Ascending aorta (tissue), 2 donors: ENCODE data around the gene JAKMIP1. TPM values are rescaled to one million over a fixed set of nuclear protein-coding genes. Genes with fewer than 3 reads are reported as not detected.
"Not testable (repeated sequence)": the region's sequence is repeated elsewhere in the genome, so short reads cannot be mapped to it uniquely, and the experiment has no call there.

ENCODE experiments used
- DNase-seq, 2 donors: peaks; one replicate each; pipeline ENCODE4 v3.0.0-alpha.2; 2019; ENCODE audit warnings: low spot score in 2 of 2
- H3K27ac ChIP-seq, 2 donors: fragments of 200-600 bp; sonication (generic); one replicate each; pipeline ENCODE4 v1.5.1; 2016 to 2017; ENCODE audit warnings: mild to moderate bottlenecking in 1 of 2
- H3K27me3 ChIP-seq: fragments of 200-600 bp; sonication (generic); one replicate; pipeline ENCODE4 v1.5.1; 2017
- H3K36me3 ChIP-seq, 2 donors: fragments of 200-600 bp; sonication (generic); one replicate each; pipeline ENCODE4 v1.5.1; 2016
- H3K4me1 ChIP-seq, 2 donors: fragments of 200-600 bp; sonication (generic); one replicate each; pipeline ENCODE4 v1.5.1; 2016 to 2017; ENCODE audit warnings: mild to moderate bottlenecking in 1 of 2
- H3K4me3 ChIP-seq, 2 donors: fragments of 200-600 bp; sonication (generic); one replicate each; pipeline ENCODE4 v1.5.1; 2016 to 2017; ENCODE audit warnings: mild to moderate bottlenecking in 1 of 2
- H3K9me3 ChIP-seq, 2 donors: fragments of 200-600 bp; sonication (generic); one replicate each; pipeline ENCODE4 v1.5.1; 2016
- CTCF ChIP-seq, 3 experiments: fragments of 200-600 bp in 2 of 3; fragments of 450-650 bp in 1 of 3; sonication (generic) in 2 of 3; IDR thresholded peaks; one replicate each; pipeline ENCODE4 v1.5.1; 2016 to 2019; ENCODE audit warnings: antibody characterized with exemption in 3 of 3, mild to moderate bottlenecking in 1 of 3, moderate library complexity in 1 of 3
- intact Hi-C: fragments of 100-400 bp; cut with DNase I; formaldehyde crosslinking; loops from one replicate; pipeline ENCODE4 v1.15.1; 2023
- total RNA-seq: library from RNA; depleted of rRNA; stranded (reverse); fragments of >200 nt; gene quantifications from one replicate; pipeline ENCODE4 v1.1.0, GENCODE V29; 2016

JAKMIP1 gene
- total RNA-seq, 1 donor from 2014 or later, result not detected

- Histone ChIP-seq H3K9me3 (no peaks in the 10 kb centered on the region), H3K27me3 (no peaks in the 10 kb centered on the region), H3K4me3 (no peak overlapping the region), H3K4me1 (no peaks in the 10 kb centered on the region), H3K27ac (no peak overlapping the region), H3K36me3 (no peaks in the 10 kb centered on the region)
- intact Hi-C loops, result no loop called here
- no peak for TF ChIP-seq CTCF (IDR thresholded peaks at IDR 0.05)
- DNase-seq, result no peak
Measured at GRCh38 chr4:6010789-6011188, 189.6 kb downstream of the JAKMIP1 start.

DNA sequence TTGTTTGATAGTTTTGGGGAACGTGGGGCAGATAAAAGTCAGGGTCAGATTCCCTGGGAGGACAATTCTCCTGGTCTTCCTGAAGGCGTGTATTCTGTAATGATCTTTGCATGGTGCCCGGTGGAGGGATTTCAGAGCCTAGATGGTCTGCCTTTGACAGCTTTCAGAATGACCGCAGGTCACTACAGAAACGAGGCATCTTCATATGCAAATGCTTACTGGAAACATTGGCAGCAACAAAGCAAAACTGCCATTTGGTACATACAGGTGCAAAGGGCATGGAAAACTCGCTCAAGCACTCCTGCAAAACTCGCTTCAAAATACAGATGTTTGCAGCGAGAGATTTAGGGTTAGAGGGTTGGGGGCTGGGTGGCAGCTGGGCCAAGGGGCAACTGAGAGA lies 190.9 kb downstream of the JAKMIP1 start:
- H3K27ac ChIP-seq, result no peak overlapping the region
- H3K4me1 ChIP-seq, result no peaks in the 10 kb centered on the region
- H3K9me3 ChIP-seq, result no peaks in the 10 kb centered on the region
- H3K36me3 ChIP-seq, result no peaks in the 10 kb centered on the region
- intact Hi-C loops, result no loop called here
- H3K4me3 ChIP-seq, result no peak overlapping the region
- TF ChIP-seq CTCF (IDR thresholded peaks at IDR 0.05), result no peak
- DNase-seq, result no peak
- no peaks in the 10 kb centered on the region for H3K27me3 ChIP-seq

- no peak overlapping the region for H3K27ac ChIP-seq
- H3K9me3 ChIP-seq, result no peaks in the 10 kb centered on the region
- no peak for DNase-seq
- no peaks in the 10 kb centered on the region for H3K4me1 ChIP-seq
- intact Hi-C loops, result no loop called here
- no peak for TF ChIP-seq CTCF (IDR thresholded peaks at IDR 0.05)
- no peak overlapping the region for H3K4me3 ChIP-seq
- H3K36me3 ChIP-seq, result no peaks in the 10 kb centered on the region
- no peaks in the 10 kb centered on the region for H3K27me3 ChIP-seq
Measured at GRCh38 chr4:6008766-6009385, 191.5 kb downstream of the JAKMIP1 start.

- Histone ChIP-seq H3K36me3 (no peaks in the 10 kb centered on the region), H3K4me3 (no peak overlapping the region), H3K4me1 (no peaks in the 10 kb centered on the region), H3K27me3 (no peaks in the 10 kb centered on the region), H3K9me3 (no peaks in the 10 kb centered on the region), H3K27ac (no peak overlapping the region)
- DNase-seq, result no peak
- intact Hi-C loops, result no loop called here
- no peak for TF ChIP-seq CTCF (IDR thresholded peaks at IDR 0.05)
Measured at GRCh38 chr4:6008092-6008551, 192.2 kb downstream of the JAKMIP1 start.

DNA sequence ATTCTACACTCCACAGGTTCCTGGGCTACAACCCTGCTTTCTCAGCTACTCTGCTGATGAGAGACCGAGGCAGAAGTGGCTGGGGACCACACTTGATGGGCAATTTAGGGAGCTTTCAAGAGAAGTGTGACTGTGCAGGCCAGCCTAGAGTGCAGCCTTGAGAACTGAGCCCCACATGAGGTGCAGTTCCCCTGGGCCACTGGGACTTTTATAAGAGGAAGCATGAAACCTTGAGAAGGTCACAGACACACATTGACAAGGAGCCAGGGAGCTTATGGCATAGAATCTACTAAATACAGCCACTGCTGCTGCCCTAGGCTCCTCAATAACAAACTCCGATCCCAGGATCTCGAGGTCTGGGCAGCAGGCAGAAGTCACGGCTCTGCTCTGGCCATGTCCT lies 195.2 kb downstream of the JAKMIP1 start:
- H3K36me3 ChIP-seq, result no peaks in the 10 kb centered on the region
- TF ChIP-seq CTCF (IDR thresholded peaks at IDR 0.05), result no peak
- no peak overlapping the region for H3K27ac ChIP-seq
- H3K4me3 ChIP-seq, result no peak overlapping the region
- H3K9me3 ChIP-seq, result no peaks in the 10 kb centered on the region
- intact Hi-C loops, result no loop called here
- no peaks in the 10 kb centered on the region for H3K4me1 ChIP-seq
- no peaks in the 10 kb centered on the region for H3K27me3 ChIP-seq
- DNase-seq, result no peak

DNA sequence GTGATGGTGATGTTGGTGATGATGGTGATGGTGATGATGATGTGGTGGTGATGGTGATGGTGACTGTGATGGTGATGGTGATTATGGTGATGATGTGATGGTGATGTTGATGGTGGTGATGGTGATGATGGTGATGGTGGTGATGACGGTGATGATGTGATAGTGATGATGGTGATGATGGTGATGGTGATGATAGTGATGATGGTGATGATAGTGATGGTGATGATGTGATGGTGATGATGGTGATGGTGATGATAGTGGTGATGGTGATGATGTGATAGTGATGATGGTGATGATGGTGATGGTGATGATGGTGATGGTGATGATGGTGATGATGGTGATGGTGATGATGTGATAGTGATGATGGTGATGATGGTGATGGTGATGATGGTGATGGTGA lies 196.9 kb downstream of the JAKMIP1 start:
- H3K4me1 ChIP-seq, H3K9me3 ChIP-seq, H3K27ac ChIP-seq, H3K27me3 ChIP-seq, DNase-seq, H3K4me3 ChIP-seq, H3K36me3 ChIP-seq, intact Hi-C loops: not testable (repeated sequence)
